ENCODE measurements around the gene RABGAP1L. TPM values are rescaled to one million over a fixed set of nuclear protein-coding genes. Genes with fewer than 3 reads are reported as not detected.

RABGAP1L gene
- total RNA-seq, 1 experiment from 2014 or later = 29.3 TPM

- ChIA-PET POLR2A (no interaction called here), CTCF (interaction anchor here (1.2 kb wide), 1 partner anchor 478 kb away, joined by 6 read pairs; no protein-coding TSS in a partner anchor), RAD21 (ENCODE audit: low non-redundant PET in 1 of 2, low total read pairs in 2 of 2, uncharacterized antibody in 2 of 2, unreplicated experiment in 2 of 2) (no interaction called here)
- BruUV-seq (replicated peaks) = no TSS peak
- no peaks in the 10 kb centered on the region for H3K36me3 ChIP-seq (ENCODE audit: control insufficient read depth in 1 of 2, insufficient read depth in 2 of 2, low read length in 2 of 2)
- H3K4me3 ChIP-seq (replicated peaks in 1 of 2; ENCODE audit: low read depth in 1 of 2, low read length in 2 of 2) = no peak overlapping the region
- no peaks in the 10 kb centered on the region for H3K79me2 ChIP-seq (ENCODE audit: insufficient read depth, low read length)
- H3K27me3 ChIP-seq (ENCODE audit: insufficient read depth, low read length) = no peaks in the 10 kb centered on the region
- H3K9ac ChIP-seq (ENCODE audit: low read length) = no peak overlapping the region
- no peak for DNase-seq (ENCODE audit: low read depth, low spot score)
- intact Hi-C loops (cut with micrococcal nuclease) = loop anchor here (5.0 to 10.0 kb wide), 3 partner anchors 648 to 1996 kb away; no protein-coding TSS in a partner anchor
- no peaks in the 10 kb centered on the region for H4K20me1 ChIP-seq (ENCODE audit: insufficient read depth)
- no peaks in the 10 kb centered on the region for H3K9me2 ChIP-seq (ENCODE audit: insufficient read depth)
- no peaks in the 10 kb centered on the region for H3K9me3 ChIP-seq (ENCODE audit: control insufficient read depth in 1 of 2, insufficient read depth in 1 of 2, low read depth in 1 of 2, low read length in 2 of 2)
- H3K27ac ChIP-seq (ENCODE audit: low read depth, low read length) = no peak overlapping the region
- no peak overlapping the region for H2AFZ ChIP-seq (ENCODE audit: low read depth, low read length, poor library complexity, severe bottlenecking)
- no peak overlapping the region for H3K4me2 ChIP-seq (ENCODE audit: low read length)
- ATAC-seq = no peak
- no peak for TF ChIP-seq SIN3A (IDR thresholded peaks at IDR 0.05; ENCODE audit: low read depth)
- no peak for TF ChIP-seq REST (IDR thresholded peaks at IDR 0.05; ENCODE audit: low read depth)
- no peak for TF ChIP-seq SP1 (IDR thresholded peaks at IDR 0.05; ENCODE audit: low read depth)
- no peak for TF ChIP-seq ZFX (IDR thresholded peaks at IDR 0.05)
- H3K4me1 ChIP-seq (ENCODE audit: control insufficient read depth in 1 of 2, insufficient read depth in 2 of 2, low read length in 2 of 2) = no peaks in the 10 kb centered on the region
Observed at GRCh38 chr1:174740249-174740968, 581.1 kb downstream of the RABGAP1L start.

Data from HCT116 (cell line).